Trophoblast cell (in vitro differentiated cells and primary cell): ENCODE results near the gene GLRA2.
"Not testable (repeated sequence)": the region's sequence is repeated elsewhere in the genome, so short reads cannot be mapped to it uniquely, and the experiment has no call there.

Experiments
- DNase-seq, 2 donors: peaks; one replicate each; pipeline ENCODE4 v3.0.0-alpha.2; 2016
- H2AFZ ChIP-seq: 2 replicates; pipeline ENCODE4 v1.6.1; 2013; ENCODE audit warnings: low read length, moderate library complexity, mild to moderate bottlenecking; ENCODE audit not compliant: insufficient read depth, poor library complexity
- H2AK5ac ChIP-seq: 2 replicates; pipeline ENCODE4 v1.6.1; 2013; ENCODE audit warnings: mild to moderate bottlenecking, low read length
- H2BK120ac ChIP-seq: 2 replicates; pipeline ENCODE4 v1.6.1; 2013; ENCODE audit warnings: low read length, mild to moderate bottlenecking, moderate library complexity; ENCODE audit not compliant: insufficient read depth, poor library complexity
- H2BK12ac ChIP-seq: 2 replicates; pipeline ENCODE4 v1.6.1; 2013; ENCODE audit warnings: mild to moderate bottlenecking, low read length, moderate library complexity
- H2BK5ac ChIP-seq: 2 replicates; pipeline ENCODE4 v1.6.1; 2013; ENCODE audit warnings: low read length, low read depth, moderate library complexity, mild to moderate bottlenecking; ENCODE audit not compliant: poor library complexity
- H3K14ac ChIP-seq: 2 replicates; pipeline ENCODE4 v1.6.1; 2013; ENCODE audit warnings: mild to moderate bottlenecking, low read length
- H3K18ac ChIP-seq: 2 replicates; pipeline ENCODE4 v1.6.1; 2013; ENCODE audit warnings: mild to moderate bottlenecking, low read length
- H3K23ac ChIP-seq: 2 replicates; pipeline ENCODE4 v1.6.1; 2013; ENCODE audit warnings: low read length
- H3K27ac ChIP-seq: 2 replicates; pipeline ENCODE4 v1.5.1; 2013; ENCODE audit warnings: low read depth, mild to moderate bottlenecking, inconsistent platforms, low read length, moderate library complexity
- H3K27me3 ChIP-seq: 2 replicates; pipeline ENCODE4 v1.6.1; 2013; ENCODE audit warnings: inconsistent platforms, mild to moderate bottlenecking, low read length, moderate library complexity; ENCODE audit not compliant: insufficient read depth
- H3K36me3 ChIP-seq, 2 experiments: 1 replicate in 1 of 2; 2 replicates in 1 of 2; pipeline ENCODE4 v1.6.1; 2013; ENCODE audit warnings: low read length in 2 of 2, mild to moderate bottlenecking in 2 of 2, moderate library complexity in 1 of 2; ENCODE audit not compliant: insufficient read depth in 2 of 2, control insufficient read depth in 1 of 2
- H3K4ac ChIP-seq: 2 replicates; pipeline ENCODE4 v1.6.1; 2013; ENCODE audit warnings: low read depth, mild to moderate bottlenecking, low read length, moderate library complexity
- H3K4me1 ChIP-seq, 2 experiments: 1 replicate in 1 of 2; 2 replicates in 1 of 2; pipeline ENCODE4 v1.6.1; 2013; ENCODE audit warnings: low read length in 2 of 2, mild to moderate bottlenecking in 2 of 2, moderate library complexity in 1 of 2; ENCODE audit not compliant: insufficient read depth in 2 of 2, control insufficient read depth in 1 of 2
- H3K4me2 ChIP-seq: 2 replicates; pipeline ENCODE4 v1.6.1; 2013; ENCODE audit warnings: inconsistent platforms, mild to moderate bottlenecking, low read length, moderate library complexity
- H3K4me3 ChIP-seq: 2 replicates; pipeline ENCODE4 v1.5.1; 2013; ENCODE audit warnings: mild to moderate bottlenecking, low read depth, low read length, inconsistent platforms
- H3K79me1 ChIP-seq: one replicate; pipeline ENCODE4 v1.6.1; 2013; ENCODE audit warnings: low read length
- H3K79me2 ChIP-seq: 2 replicates; pipeline ENCODE4 v1.6.1; 2013; ENCODE audit warnings: low read length, mild to moderate bottlenecking; ENCODE audit not compliant: control insufficient read depth, insufficient read depth, poor library complexity
- H3K9ac ChIP-seq: 2 replicates; pipeline ENCODE4 v1.6.1; 2013; ENCODE audit warnings: mild to moderate bottlenecking, low read length
- H3K9me3 ChIP-seq: 2 replicates; pipeline ENCODE4 v1.6.1; 2013; ENCODE audit warnings: low read depth, mild to moderate bottlenecking, control low read depth, inconsistent platforms, low read length; ENCODE audit not compliant: insufficient read depth
- H4K12ac ChIP-seq: 2 replicates; pipeline ENCODE4 v1.6.1; 2013; ENCODE audit warnings: low read depth, mild to moderate bottlenecking, low read length, moderate library complexity
- H4K8ac ChIP-seq: 2 replicates; pipeline ENCODE4 v1.6.1; 2013; ENCODE audit warnings: low read depth, mild to moderate bottlenecking, low read length, moderate library complexity
- H4K91ac ChIP-seq: one replicate; pipeline ENCODE4 v1.6.1; 2013; ENCODE audit warnings: low read depth, mild to moderate bottlenecking, low read length, moderate library complexity
- WGBS: extraction: QIAGEN DNeasy Blood & Tissue Kit; methylation state at CpG from one replicate; pipeline ENCODE4 v1.1.7; 2013; ENCODE audit warnings: missing lambda C conversion rate; ENCODE audit not compliant: insufficient read length, insufficient coverage; ENCODE audit errors: extremely low coverage; 5-methylcytosine and 5-hydroxymethylcytosine counted together

The GLRA2 gene

GRCh38 chrX:14607446-14607985 lies 78.2 kb downstream of the GLRA2 start:
- H3K14ac ChIP-seq = no peak overlapping the region
- WGBS = no CpG with 5 or more reads among the region's 3 CpGs
- no peaks in the 10 kb centered on the region for H3K27me3 ChIP-seq
- H3K4me2 ChIP-seq = no peak overlapping the region
- H2BK120ac ChIP-seq = no peak overlapping the region
- H3K4me3 ChIP-seq = no peak overlapping the region
- no peaks in the 10 kb centered on the region for H3K9me3 ChIP-seq
- no peaks in the 10 kb centered on the region for H3K4me1 ChIP-seq
- no peak overlapping the region for H2BK5ac ChIP-seq
- DNase-seq = no peak
- H3K36me3 ChIP-seq = no peaks in the 10 kb centered on the region
- H3K4ac ChIP-seq = no peak overlapping the region
- no peak overlapping the region for H2AK5ac ChIP-seq
- H4K8ac ChIP-seq = no peak overlapping the region
- H3K23ac ChIP-seq = no peak overlapping the region
- H3K79me2 ChIP-seq = no peaks in the 10 kb centered on the region
- no peak overlapping the region for H3K27ac ChIP-seq
- no peak overlapping the region for H3K9ac ChIP-seq
- H4K12ac ChIP-seq = no peak overlapping the region
- no peak overlapping the region for H3K18ac ChIP-seq
- H2AFZ ChIP-seq = no peak overlapping the region
- H4K91ac ChIP-seq = no peak overlapping the region
- H3K79me1 ChIP-seq = no peaks in the 10 kb centered on the region
- no peak overlapping the region for H2BK12ac ChIP-seq

DNA sequence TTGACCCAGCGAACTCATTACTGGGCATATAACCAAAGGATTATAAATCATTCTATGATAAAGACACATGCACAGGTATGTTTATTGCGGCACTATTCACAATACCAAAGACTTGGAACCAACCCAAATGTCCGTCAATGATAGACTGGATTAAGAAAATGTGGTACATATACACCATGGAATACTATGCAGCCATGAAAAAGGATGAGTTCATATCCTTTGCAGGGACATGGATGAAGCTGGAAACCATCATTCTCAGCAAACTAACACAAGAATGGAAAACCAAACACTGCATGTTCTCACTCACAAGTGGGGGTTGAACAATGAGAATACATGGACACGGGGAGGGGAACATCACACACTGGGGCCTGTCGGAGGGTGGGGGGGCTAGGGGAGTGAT lies 83.1 kb downstream of the GLRA2 start:
- H3K14ac ChIP-seq, H2BK5ac ChIP-seq, H3K36me3 ChIP-seq, H3K23ac ChIP-seq, H2BK12ac ChIP-seq, H2BK120ac ChIP-seq, H3K4me1 ChIP-seq, H3K4me2 ChIP-seq, H3K18ac ChIP-seq, H3K27ac ChIP-seq, H3K27me3 ChIP-seq, H4K8ac ChIP-seq, H3K9me3 ChIP-seq, H3K79me1 ChIP-seq, H4K12ac ChIP-seq, H3K79me2 ChIP-seq, H2AK5ac ChIP-seq, H3K4ac ChIP-seq, DNase-seq, H2AFZ ChIP-seq, H4K91ac ChIP-seq, H3K4me3 ChIP-seq, H3K9ac ChIP-seq: not testable (repeated sequence)
- WGBS = no CpG with 5 or more reads among the region's 5 CpGs

DNA sequence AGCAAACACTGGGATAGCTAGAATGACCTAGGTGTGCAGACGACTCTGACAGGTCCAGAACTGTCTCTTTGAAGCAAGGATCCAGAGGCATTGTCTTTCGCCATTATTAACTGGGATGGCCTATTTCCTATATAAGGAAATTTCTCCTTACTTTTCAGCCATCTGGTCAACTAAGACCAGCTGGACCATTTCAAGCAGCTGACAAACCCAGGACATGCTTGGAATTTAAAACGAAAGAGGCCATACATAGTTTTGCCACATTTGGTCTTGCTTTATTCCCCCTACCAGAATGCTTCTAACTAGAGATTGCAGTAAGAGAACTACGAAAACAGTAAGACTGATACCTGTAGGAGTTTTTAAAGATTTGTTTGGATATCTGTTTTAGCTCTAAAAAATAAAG lies 87.0 kb downstream of the GLRA2 start:
- H4K12ac ChIP-seq = no peak overlapping the region
- no peaks in the 10 kb centered on the region for H3K79me1 ChIP-seq
- H3K4me1 ChIP-seq = no peaks in the 10 kb centered on the region
- H3K27me3 ChIP-seq = no peaks in the 10 kb centered on the region
- no peak overlapping the region for H3K9ac ChIP-seq
- H3K9me3 ChIP-seq = no peaks in the 10 kb centered on the region
- H3K14ac ChIP-seq = no peak overlapping the region
- H2AK5ac ChIP-seq = no peak overlapping the region
- H2AFZ ChIP-seq = no peak overlapping the region
- no peaks in the 10 kb centered on the region for H3K36me3 ChIP-seq
- no peak overlapping the region for H3K4ac ChIP-seq
- H3K27ac ChIP-seq = no peak overlapping the region
- H3K79me2 ChIP-seq = no peaks in the 10 kb centered on the region
- H2BK120ac ChIP-seq = no peak overlapping the region
- DNase-seq = peak in 1 of 2 donors; percentile 10
- no peak overlapping the region for H3K4me3 ChIP-seq
- H2BK12ac ChIP-seq = no peak overlapping the region
- no peak overlapping the region for H2BK5ac ChIP-seq
- no peak overlapping the region for H3K4me2 ChIP-seq
- no peak overlapping the region for H3K18ac ChIP-seq
- WGBS = no CpG with 5 or more reads among the region's 4 CpGs
- H4K91ac ChIP-seq = no peak overlapping the region
- no peak overlapping the region for H4K8ac ChIP-seq
- no peak overlapping the region for H3K23ac ChIP-seq

DNA sequence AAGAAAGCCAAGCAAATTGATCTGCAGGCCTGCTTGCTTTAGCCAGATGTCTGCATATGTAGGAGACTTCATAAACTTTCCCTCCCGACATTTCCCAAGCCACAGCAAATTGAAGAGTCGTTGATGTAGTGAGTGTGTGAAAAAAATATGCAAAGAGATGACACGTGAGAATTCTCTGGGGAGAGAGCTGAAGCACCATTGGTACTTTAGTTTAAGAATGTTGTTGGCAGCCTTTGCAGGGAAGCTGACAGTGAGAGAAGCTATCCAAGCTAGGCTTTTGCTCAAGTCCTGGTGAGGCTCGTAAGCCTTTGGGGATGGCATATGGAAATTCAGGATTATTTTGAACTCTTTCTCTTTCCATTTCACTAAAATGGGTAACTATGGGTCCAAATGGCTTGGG lies 87.5 kb downstream of the GLRA2 start:
- no peaks in the 10 kb centered on the region for H3K79me1 ChIP-seq
- no CpG with 5 or more reads among the region's 4 CpGs for whole genome bisulfite sequencing

More for the DNA sequence above, 87.5 kb downstream of the GLRA2 start:
- no peaks in the 10 kb centered on the region for H3K79me2 ChIP-seq
- no peak overlapping the region for H3K23ac ChIP-seq
- H3K9me3 ChIP-seq = no peaks in the 10 kb centered on the region
- H4K12ac ChIP-seq = no peak overlapping the region
- H2BK5ac ChIP-seq = no peak overlapping the region
- no peak overlapping the region for H3K14ac ChIP-seq
- H4K8ac ChIP-seq = no peak overlapping the region
- H3K27ac ChIP-seq = no peak overlapping the region
- H2AK5ac ChIP-seq = no peak overlapping the region
- no peak overlapping the region for H4K91ac ChIP-seq
- H3K4ac ChIP-seq = no peak overlapping the region
- no peak overlapping the region for H3K4me2 ChIP-seq
- no peaks in the 10 kb centered on the region for H3K4me1 ChIP-seq
- no peak for DNase-seq
- no peak overlapping the region for H3K4me3 ChIP-seq
- no peaks in the 10 kb centered on the region for H3K27me3 ChIP-seq
- H2BK12ac ChIP-seq = no peak overlapping the region
- H2BK120ac ChIP-seq = no peak overlapping the region
- no peak overlapping the region for H3K9ac ChIP-seq
- H3K18ac ChIP-seq = no peak overlapping the region
- no peaks in the 10 kb centered on the region for H3K36me3 ChIP-seq
- no peak overlapping the region for H2AFZ ChIP-seq
